PFSK-1 (cell line): Measurements from ENCODE around the gene KRTAP10-10.
"Not testable (repeated sequence)": the region's sequence is repeated elsewhere in the genome, so short reads cannot be mapped to it uniquely, and the experiment has no call there.

ENCODE experiments used
- FOXP2 ChIP-seq: optimal IDR thresholded peaks from 2 replicates; pipeline ENCODE3; 2011; ENCODE audit warnings: borderline replicate concordance, control low read depth, inconsistent platforms; ENCODE audit not compliant: insufficient read depth; ENCODE audit errors: extremely low read length, extremely low read depth
- POLR2AphosphoS5 ChIP-seq: IDR thresholded peaks from 2 replicates; pipeline ENCODE4 v1.6.1; 2012; ENCODE audit warnings: low read depth, mild to moderate bottlenecking, control low read depth, low read length, moderate library complexity
- SIN3A ChIP-seq: IDR thresholded peaks from 2 replicates; pipeline ENCODE4 v1.6.1; 2012; ENCODE audit warnings: mild to moderate bottlenecking, low read length, moderate library complexity, borderline replicate concordance; ENCODE audit not compliant: insufficient read depth
- TAF1 ChIP-seq: IDR thresholded peaks from 2 replicates; pipeline ENCODE4 v1.6.1; 2012; ENCODE audit warnings: low read length, control low read depth, borderline replicate concordance; ENCODE audit not compliant: insufficient read depth
- TF ChIP-seq, protein P1 (sequence below), 2 experiments: IDR thresholded peaks; 2 replicates each; pipeline versions ENCODE4 v1.6.1 to v1.8.0; 2011 to 2012; ENCODE audit warnings: low read depth in 2 of 2, low read length in 2 of 2, control low read depth in 1 of 2, inconsistent platforms in 1 of 2, mild to moderate bottlenecking in 1 of 2, moderate library complexity in 1 of 2; ENCODE audit not compliant: insufficient read depth in 1 of 2

Gene KRTAP10-10

DNA sequence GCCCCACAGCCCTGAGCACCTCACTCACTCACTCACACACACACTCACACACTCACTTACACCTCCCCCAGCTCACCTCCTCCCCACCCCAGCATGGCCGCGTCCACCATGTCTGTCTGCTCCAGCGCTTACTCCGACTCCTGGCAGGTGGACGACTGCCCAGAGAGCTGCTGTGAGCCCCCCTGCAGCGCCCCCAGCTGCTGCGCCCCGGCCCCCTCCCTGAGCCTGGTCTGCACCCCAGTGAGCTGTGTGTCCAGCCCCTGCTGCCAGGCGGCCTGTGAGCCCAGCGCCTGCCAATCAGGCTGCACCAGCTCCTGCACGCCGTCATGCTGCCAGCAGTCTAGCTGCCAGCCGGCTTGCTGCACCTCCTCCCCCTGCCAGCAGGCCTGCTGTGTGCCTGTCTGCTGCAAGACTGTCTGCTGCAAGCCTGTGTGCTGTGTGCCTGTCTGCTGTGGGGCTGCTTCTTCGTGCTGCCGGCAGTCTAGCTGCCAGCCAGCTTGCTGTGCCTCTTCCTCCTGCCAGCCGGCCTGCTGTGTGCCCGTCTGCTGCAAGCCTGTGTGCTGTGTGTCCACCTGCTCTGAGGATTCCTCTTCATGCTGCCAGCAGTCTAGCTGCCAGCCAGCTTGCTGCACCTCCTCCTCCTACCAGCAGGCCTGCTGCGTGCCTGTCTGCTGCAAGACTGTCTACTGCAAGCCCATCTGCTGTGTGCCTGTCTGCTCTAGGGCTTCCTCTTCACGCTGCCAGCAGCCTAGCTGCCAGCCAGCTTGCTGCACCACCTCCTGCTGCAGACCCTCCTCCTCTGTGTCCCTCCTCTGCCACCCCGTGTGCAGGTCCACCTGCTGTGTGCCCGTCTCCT lies 9.4 kb downstream of the KRTAP10-10 start, which contains the start of gene KRTAP10-11:
TSS of gene KRTAP10-11 (plus strand) at position 49 of the 856 bp plus-strand sequence. CDS start at position 94, 45 bp downstream.
- not testable (repeated sequence) for TF ChIP-seq FOXP2, TAF1
- TF ChIP-seq, protein P1, sequence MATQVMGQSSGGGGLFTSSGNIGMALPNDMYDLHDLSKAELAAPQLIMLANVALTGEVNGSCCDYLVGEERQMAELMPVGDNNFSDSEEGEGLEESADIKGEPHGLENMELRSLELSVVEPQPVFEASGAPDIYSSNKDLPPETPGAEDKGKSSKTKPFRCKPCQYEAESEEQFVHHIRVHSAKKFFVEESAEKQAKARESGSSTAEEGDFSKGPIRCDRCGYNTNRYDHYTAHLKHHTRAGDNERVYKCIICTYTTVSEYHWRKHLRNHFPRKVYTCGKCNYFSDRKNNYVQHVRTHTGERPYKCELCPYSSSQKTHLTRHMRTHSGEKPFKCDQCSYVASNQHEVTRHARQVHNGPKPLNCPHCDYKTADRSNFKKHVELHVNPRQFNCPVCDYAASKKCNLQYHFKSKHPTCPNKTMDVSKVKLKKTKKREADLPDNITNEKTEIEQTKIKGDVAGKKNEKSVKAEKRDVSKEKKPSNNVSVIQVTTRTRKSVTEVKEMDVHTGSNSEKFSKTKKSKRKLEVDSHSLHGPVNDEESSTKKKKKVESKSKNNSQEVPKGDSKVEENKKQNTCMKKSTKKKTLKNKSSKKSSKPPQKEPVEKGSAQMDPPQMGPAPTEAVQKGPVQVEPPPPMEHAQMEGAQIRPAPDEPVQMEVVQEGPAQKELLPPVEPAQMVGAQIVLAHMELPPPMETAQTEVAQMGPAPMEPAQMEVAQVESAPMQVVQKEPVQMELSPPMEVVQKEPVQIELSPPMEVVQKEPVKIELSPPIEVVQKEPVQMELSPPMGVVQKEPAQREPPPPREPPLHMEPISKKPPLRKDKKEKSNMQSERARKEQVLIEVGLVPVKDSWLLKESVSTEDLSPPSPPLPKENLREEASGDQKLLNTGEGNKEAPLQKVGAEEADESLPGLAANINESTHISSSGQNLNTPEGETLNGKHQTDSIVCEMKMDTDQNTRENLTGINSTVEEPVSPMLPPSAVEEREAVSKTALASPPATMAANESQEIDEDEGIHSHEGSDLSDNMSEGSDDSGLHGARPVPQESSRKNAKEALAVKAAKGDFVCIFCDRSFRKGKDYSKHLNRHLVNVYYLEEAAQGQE (IDR thresholded peaks at IDR 0.05; ENCODE audit: insufficient read depth in 1 of 2, low read depth in 2 of 2, low read length in 2 of 2) = not testable (repeated sequence)

DNA sequence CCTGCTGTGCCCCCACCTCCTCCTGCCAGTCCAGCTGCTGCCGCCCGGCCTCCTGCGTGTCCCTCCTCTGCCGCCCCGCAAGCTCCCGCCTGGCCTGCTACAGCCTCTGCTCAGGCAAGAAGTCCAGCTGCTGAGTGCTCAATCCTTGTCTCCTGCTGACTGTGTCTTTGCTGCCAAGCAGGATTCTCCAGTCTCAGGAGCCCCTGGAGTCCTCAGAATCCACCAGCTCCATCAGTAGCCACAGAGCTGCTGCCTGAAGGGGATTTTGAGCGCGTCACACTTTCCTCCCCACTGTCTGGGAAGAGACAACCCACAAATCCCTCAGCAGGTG lies 10.0 kb downstream of the KRTAP10-10 start:
- TF ChIP-seq TAF1 (no peak), SIN3A (no peak), FOXP2 (no peak), POLR2AphosphoS5 (no peak)
- TF ChIP-seq, protein P1 (IDR thresholded peaks at IDR 0.05; ENCODE audit: insufficient read depth in 1 of 2, low read depth in 2 of 2, low read length in 2 of 2) = no peak

DNA sequence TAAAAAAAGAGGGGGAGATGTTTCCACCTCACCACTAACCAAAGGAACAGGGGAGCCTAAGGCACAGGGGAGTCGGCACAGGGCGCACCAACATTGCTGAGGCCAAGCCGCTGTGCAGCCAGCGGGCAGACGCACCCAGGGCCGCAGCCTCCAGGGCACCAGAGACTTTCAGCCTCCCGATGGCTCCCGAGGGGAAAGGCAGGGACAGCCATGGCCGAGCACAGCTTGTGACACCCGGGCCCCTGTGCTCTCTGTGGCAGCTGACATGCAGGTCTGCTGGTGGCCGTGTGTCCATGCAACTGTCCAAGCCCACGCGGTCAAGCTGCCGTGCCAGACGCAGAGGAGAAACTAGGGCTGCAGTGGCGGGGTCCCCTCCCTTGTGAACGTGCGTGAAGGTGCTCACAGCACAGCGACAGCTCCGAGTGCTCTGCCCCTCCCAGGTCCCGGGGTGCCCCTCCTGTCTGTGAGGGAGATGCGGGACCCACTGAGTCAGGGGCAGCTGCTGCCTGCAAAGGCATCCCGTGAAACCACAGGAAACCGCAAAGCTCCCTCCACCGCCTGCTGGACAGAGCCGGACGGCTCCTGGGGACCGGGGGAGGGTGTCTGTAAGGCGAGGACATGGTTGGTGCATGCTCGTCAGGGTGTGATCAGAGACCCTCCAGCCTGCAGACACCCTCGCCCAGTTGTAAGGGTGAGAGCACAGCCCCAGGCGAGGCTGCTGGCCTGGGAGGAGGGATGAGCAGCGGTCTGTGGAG lies 11.6 kb downstream of the KRTAP10-10 start:
- no peak for TF ChIP-seq POLR2AphosphoS5
- TF ChIP-seq, protein P1 (IDR thresholded peaks at IDR 0.05; ENCODE audit: insufficient read depth in 1 of 2, low read depth in 2 of 2, low read length in 2 of 2) = no peak
- no peak for TF ChIP-seq FOXP2
- no peak for TF ChIP-seq TAF1

DNA sequence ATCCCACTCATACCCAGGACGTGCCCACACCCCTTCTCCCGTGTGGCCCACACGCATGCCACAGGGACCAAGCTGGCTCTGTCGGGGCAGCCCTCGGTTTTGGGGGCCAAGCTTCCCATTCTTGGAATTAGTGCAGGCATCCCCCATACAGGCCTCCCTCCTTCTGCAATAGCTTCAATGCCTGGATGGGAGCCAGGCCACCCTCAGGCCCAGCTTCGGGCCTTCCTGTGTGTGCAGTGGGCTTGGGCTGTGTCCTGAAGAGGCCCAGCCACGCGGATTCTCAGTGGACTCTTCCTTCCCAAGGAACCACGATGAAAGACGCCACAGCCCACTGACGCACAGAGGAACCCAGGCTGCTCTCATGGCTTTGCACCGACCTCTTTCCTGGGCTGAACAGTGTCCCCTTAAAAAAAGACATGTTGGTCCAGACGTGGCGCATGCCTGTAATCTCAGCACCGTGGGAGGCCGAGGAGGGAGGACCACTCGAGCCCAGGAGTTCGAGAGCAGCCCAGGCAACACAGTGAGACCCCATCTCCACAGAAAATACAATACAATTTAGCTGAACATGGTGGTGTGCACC lies 12.5 kb downstream of the KRTAP10-10 start:
- TF ChIP-seq, protein P1 (IDR thresholded peaks at IDR 0.05; ENCODE audit: insufficient read depth in 1 of 2, low read depth in 2 of 2, low read length in 2 of 2) = no peak
- TF ChIP-seq SIN3A (no peak), FOXP2 (no peak), POLR2AphosphoS5 (no peak), TAF1 (no peak)
